DMS53 (cell line): ENCODE data around the gene CHMP2A.
"Not testable (repeated sequence)": the region's sequence is repeated elsewhere in the genome, so short reads cannot be mapped to it uniquely, and the experiment has no call there.

Source experiments
- DNase-seq: peaks from one replicate; lab custom pipeline; 2025; lab: John Stamatoyannopoulos, UW

Gene CHMP2A

DNA sequence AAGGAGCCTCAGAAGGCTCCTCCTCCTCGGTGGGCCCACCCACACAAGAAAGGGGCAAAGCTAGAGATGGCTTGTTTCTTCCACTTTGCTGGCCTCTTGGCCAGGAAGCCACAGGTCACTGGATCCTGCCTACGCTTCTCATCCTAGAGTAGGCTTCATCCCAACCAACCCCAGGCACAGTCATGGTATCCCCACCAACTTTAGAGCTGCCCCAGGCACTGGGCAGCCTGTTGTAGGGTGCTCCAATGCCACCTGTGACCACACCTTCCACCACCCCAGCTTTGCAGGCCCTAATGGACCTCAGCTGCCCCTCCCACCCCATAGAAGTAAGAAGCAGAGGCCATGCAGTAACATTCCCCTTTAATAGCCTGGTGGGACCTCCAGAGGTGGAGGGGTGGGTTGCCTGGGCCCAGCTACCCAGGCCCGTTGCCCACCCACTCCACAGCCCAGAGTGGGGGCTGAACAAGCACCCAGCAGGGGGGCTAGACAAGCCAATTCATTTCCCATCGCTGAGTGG lies 522 bp upstream of the CHMP2A start:
- no peak for DNase-seq

DNA sequence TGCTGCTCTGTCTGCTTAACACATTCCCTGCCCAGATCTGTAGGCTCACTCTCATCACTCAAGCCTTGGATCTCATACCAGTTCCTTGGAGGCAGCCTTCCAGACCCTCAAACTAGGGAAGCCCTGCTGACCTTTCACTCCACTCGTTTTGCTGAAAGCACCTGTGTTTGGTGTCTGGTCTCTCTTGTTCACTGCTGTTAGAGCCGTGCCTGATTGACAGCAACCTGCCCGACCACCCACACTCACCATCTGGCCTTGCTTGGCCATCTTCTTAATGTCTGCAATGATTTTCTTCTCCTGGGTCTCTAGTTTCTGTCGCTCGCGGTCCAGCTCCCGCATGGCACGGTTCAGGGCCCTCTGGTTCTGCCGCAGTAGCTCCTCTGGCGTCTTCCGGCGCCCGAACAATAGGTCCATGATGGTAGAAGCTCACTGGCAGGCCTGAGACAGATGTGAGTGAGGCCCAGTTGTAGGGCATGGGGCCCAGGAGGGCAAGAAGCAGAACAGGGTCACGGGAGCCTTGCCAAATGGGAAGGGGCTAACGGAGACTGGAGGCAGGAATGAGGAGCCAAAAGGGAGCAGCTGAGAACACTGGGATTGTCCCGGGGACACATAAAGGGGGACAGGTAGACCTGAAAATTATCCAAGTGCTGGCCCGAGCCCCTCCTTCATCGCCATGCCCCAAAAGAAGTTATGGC lies 959 bp downstream of the CHMP2A start:
- DNase-seq, result no peak

DNA sequence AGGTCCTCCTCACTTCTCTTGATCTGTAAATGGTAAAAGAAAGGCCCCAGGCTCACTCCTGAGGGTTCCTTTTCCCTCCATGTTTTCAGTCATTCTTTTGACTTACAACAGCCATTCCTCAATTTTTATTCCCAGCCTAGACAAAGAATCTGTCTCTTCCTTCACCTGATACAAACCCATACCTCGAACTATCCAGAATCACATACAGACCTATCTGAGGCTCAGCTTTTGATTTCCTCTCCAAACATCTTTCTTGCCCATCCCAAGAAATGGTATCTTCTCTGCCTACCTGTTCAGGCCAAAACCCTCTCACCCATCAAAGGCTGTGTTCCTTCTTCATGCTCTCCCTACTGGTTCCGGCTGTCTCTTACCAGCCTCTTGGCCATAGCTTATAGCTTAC lies 2.2 kb downstream of the CHMP2A start:
- DNase-seq, result no peak

DNA sequence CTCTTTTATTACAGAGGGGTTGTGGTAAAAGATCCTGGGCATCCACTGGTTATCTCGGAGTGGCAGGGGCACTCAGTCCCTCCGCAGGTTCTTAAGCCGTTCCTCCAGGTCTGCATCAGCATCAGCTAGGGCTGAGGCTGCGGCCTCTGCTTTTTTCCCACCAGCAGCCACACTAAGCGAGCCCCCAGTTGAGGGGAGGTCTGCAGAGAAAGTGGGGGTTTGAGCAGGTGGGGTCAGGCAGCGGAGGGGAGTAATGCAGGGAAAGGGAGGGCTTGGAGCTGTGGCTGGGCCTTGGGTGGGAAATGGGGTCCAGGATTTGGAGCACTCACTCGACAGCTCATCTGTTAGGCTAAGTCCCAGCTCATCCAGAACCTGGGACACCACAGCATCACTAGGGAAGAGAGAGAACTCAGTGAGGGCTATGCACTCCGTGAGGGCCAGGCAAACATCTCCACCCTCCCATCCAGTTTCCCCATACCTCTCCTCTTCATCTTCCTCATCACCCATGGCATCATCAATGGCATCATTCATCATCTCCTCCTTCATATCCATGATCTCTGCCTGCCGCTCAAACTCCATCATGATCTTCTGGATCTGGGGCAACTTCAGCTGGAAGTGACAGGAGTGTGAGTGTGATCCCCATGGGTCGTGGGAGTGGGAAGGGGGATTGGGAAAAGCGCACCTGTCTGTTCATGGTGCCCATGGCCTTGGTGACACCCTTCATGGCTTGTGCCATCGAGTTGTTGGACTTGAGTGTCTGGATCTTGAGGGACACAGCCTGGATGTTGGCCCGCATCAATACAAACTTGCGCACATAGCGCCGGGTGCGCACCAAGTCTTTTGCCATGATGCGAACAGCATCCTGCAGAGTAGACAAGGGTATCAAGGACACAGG lies 3.1 kb downstream of the CHMP2A start:
- DNase-seq, result no peak

DNA sequence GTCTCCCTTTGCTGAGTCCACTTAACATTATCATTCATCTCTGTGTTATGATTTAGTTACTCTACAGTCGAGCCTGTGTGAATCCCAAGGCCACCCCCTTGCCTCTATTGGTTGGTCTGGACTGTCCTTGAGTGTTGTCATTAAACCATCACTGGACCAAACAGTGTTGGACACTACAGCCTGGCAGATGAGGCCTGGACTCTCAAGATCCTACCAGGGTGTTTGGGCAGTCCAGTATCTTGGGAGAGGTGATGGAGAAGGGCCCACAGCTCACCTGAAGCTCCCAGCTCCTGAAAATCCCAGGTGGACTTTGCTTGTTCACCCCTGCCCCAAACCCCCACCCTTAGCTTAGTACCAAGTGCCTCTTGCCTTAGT lies 3.8 kb downstream of the CHMP2A start:
- DNase-seq, result no peak

DNA sequence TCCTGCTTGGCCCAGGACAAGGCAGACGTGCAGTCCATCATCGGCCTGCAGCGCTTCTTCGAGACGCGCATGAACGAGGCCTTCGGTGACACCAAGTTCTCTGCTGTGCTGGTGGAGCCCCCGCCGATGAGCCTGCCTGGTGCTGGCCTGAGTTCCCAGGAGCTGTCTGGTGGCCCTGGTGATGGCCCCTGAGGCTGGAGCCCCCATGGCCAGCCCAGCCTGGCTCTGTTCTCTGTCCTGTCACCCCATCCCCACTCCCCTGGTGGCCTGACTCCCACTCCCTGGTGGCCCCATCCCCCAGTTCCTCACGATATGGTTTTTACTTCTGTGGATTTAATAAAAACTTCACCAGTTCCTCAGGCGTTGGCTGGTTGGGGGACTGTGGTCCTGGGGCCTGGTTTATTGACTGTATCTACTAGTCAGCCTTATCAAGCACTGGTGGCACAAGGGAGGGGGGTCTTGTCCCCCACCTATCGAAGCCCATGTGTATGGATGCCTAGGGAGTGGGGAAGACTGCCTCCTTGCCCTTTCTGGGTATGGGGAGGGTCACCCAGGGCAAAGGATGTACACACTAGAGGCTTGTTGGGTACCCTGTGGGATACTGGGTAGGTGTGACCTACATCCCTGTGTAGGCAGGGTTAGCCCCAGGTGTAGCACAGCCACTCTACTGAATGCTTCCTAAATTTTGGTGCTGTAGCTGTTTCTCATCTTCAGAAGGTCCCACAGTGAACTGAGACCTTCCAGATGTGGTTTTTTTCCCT lies 4.4 kb downstream of the CHMP2A start:
- DNase-seq, result no peak

DNA sequence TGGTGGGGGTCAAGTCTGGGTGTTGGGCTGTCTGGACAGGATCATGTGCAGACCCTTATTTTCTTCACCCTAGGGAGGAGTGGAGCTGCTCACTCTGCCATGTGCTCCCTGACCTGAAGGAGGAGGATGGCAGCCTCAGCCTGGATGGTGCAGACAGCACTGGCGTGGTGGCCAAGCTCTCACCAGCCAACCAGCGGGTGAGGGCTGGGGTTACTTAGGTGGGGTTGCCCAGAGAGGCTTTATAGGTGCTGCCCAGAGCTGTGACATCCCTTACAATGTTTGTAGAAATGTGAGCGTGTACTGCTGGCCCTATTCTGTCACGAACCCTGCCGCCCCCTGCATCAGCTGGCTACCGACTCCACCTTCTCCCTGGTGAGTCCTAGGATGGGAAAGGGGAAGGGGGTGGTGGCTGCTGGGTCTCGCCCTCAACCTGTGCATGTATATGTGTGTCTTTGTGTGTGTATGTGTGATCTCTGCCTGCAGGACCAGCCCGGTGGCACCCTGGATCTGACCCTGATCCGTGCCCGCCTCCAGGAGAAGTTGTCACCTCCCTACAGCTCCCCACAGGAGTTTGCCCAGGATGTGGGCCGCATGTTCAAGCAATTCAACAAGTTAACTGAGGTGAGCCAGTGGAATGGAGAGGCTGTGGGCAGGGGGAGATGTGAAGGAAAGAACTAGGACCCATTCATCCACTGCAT lies 5.1 kb downstream of the CHMP2A start:
- no peak for DNase-seq

DNA sequence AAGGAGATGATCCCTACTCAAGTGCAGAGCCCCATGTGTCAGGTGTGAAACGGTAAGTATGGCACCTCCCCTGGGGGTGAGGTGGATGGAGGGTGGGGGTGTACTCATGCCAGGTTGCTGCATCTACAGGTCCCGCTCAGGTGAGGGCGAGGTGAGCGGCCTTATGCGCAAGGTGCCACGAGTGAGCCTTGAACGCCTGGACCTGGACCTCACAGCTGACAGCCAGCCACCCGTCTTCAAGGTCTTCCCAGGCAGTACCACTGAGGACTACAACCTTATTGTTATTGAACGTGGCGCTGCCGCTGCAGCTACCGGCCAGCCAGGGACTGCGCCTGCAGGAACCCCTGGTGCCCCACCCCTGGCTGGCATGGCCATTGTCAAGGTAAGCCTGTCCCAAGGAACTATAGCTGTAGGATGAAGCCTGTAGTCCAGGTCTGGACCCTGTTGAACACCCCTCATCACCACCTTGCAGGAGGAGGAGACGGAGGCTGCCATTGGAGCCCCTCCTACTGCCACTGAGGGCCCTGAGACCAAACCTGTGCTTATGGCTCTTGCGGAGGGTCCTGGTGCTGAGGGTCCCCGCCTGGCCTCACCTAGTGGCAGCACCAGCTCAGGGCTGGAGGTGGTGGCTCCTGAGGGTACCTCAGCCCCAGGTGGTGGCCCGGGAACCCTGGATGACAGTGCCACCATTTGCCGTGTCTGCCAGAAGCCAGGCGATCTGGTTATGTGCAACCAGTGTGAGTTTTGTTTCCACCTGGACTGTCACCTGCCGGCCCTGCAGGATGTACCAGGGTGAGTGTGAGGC lies 5.8 kb downstream of the CHMP2A start:
- DNase-seq, result no peak

DNA sequence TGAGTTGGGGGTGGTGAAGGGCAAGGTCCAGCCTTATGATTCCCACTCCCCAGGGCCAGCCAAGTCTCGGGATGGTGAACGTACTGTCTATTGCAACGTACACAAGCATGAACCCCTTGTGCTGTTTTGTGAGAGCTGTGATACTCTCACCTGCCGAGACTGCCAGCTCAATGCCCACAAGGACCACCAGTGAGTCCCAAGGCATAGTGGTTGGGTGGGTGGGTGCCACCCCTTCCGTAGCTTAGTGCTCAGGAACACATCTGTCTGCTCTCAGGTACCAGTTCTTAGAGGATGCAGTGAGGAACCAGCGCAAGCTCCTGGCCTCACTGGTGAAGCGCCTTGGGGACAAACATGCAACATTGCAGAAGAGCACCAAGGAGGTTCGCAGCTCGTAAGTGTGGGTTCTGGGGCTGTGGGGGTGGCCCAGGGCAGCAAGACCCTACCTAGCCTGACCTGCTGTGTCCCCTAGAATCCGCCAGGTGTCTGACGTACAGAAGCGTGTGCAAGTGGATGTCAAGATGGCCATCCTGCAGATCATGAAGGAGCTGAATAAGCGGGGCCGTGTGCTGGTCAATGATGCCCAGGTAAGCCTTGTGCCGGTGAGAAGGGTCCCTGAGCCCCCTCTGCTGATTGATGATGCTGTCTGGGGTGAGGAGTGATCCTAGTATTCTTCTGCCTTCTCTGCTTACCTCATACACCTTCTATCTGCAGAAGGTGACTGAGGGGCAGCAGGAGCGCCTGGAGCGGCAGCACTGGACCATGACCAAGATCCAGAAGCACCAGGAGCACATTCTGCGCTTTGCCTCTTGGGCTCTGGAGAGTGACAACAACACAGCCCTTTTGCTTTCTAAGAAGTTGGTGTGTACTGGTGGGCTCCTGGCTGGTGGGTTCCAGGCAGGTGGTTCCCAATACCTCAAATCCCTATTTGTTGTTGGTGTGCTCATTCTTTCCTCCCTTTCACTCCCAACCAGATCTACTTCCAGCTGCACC lies 7.3 kb downstream of the CHMP2A start:
- DNase-seq, result no peak

DNA sequence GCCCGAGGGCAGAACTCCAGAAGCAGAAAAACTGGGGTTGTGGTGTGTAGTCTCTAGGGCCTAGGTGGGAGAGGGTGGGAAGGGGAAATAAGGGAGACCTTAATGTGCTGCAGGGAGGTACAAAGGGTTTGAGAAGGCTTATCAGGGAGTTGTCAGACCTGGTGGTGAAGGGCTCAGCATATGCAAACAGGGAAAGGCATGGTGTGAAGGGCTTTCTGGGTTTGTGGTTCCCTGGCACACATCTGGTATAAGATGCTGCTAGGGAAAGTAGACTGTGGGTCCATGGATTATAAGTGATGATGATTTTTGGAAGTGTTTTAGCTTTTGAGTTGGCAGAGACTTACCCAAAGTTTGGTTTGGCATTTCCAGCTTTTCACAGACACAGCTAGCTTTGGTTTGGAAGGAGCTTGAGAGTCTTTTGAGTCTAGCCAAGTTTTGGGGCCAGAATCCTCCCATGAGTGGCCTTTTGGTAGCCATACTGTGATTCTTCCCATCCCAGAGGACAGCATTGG lies 8.8 kb downstream of the CHMP2A start:
- DNase-seq, result no peak

DNA sequence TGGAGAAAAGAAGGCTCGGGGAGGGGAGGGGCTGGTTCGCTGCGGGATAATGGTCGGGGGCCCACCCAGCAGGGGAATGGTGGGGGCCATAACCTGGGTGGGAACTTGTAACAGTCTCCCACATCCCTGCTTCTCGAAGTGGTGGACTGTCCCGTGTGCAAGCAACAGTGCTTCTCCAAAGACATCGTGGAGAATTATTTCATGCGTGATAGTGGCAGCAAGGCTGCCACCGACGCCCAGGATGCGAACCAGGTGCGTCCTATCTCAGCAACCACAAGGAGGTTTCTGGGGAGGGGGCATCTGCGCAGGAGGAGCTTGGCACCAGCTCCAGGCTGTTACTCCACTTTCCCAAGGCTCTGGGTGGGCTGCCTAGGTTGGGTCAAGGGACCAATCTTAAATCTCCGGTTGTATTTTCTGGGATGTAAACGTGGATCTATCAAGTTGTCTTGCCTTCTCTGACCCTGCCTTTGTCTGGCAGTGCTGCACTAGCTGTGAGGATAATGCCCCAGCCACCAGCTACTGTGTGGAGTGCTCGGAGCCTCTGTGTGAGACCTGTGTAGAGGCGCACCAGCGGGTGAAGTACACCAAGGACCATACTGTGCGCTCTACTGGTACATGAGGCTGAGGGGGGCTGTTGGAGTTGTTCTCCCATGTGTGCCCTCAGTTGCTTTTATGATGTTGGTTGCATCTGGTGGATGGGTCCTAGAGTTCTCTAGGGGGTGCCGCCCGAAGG lies 9.5 kb downstream of the CHMP2A start:
- no peak for DNase-seq

DNA sequence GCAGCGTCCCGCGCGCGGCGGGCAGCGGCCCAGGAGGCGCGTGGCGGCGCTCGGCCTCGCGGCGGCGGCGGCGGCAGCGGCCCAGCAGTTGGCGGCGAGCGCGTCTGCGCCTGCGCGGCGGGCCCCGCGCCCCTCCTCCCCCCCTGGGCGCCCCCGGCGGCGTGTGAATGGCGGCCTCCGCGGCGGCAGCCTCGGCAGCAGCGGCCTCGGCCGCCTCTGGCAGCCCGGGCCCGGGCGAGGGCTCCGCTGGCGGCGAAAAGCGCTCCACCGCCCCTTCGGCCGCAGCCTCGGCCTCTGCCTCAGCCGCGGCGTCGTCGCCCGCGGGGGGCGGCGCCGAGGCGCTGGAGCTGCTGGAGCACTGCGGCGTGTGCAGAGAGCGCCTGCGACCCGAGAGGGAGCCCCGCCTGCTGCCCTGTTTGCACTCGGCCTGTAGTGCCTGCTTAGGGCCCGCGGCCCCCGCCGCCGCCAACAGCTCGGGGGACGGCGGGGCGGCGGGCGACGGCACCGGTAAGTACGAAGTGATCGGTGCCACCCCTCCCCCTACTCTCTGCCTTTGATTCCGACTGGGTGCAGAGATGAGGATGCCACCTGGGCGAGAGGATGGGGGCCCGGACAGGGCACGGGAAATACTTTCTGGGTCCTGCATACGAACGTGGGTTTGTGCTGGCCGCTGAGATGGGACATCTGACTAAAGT lies 10.2 kb downstream of the CHMP2A start:
- no peak for DNase-seq

DNA sequence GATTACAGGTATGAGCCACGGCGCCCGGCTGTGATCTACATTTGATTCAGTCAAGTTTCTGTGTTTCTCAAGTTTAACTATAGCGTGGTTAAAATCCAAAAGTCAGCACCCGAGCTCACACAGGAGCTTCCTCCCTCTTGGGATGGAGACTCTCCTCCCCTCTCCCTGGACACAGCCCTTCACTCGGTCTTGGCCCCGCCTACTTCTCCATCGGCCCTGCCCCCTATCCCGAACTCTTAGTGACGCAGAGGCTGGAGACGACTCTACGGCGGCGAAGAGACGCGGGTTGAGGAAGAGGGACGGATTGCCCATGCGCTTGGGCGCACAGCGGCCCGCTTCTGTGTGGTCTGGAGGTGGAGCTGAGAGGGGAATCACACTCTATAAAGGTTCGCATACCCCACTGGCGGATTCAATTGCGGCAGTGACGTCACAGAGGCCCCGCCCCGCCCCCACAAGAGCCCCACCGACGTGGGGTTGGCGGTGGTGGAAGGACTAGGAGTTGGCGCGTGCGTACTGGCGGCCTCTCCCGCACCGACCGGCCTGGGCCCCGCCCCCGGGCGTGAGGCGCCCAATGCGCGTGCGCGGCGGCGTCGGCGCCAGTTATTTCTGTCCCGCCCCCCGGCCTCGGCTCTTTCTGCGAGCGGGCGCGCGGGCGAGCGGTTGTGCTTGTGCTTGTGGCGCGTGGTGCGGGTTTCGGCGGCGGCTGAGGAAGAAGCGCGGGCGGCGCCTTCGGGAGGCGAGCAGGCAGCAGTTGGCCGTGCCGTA lies 10.9 kb downstream of the CHMP2A start, which contains the start of gene TRIM28:
Gene TRIM28 (plus strand): TSS at position 239 of the 765 bp plus-strand sequence. CDS start 694 bp downstream, outside the sequence.
- DNase-seq, result no peak

DNA sequence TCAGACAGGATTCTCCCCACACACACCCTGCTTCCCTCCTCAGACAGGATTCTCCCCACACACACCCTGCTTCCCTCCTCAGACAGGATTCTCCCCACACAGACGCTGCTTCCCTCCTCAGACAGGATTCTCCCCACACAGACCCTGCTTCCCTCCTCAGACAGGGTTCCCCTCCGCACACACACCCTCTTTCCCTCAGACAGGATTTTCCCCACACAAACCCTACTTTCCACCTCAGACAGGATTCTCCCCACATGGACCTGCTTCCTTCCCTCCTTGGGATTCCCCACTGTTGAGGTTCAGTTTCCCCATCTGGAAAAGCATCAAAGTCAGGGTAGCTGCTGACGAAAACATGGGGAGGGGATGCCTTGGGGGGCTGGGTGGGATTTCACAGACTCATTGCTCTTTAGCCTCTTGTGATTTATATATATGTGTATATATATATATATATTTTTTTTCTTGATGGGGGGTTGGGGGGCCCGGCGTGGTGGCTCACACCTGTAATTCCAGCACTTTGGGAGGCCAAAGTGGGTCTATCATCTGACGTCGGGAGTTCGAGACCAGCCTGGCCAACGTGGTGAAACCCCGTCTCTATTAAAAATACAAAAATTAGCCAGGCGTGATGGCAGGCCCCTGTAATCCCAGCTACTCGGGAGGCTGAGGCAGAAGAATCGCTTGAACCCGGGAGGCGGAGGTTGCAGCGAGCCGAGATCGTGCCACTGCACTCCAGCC lies 12.1 kb downstream of the CHMP2A start:
- DNase-seq, result not testable (repeated sequence)

DNA sequence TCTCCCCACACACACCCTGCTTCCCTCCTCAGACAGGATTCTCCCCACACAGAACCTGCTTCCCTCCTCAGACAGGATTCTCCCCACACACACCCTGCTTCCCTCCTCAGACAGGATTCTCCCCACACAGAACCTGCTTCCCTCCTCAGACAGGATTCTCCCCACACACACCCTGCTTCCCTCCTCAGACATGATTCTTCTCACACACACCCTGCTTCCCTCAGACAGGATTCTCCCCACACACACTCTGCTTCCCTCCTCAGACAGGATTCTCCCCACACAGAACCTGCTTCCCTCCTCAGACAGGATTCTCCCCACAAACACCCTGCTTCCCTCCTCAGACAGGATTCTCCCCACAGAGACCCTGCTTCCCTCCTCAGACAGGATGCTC lies 15.7 kb downstream of the CHMP2A start:
- DNase-seq, result not testable (repeated sequence)
